ENCODE measurements around the gene EGFR.

- TF ChIP-seq EZH2 (IDR thresholded peaks at IDR 0.05; ENCODE audit: borderline replicate concordance, low read length) (no peak), CTCF (IDR thresholded peaks at IDR 0.05; ENCODE audit: low read length) (no peak)
Measured at GRCh38 chr7:55251313-55251712, 232.5 kb downstream of the EGFR start.

Data from OCI-LY1 (cell line).